OCI-LY3 (cell line): ENCODE measurements around the gene CUL2.

Experiments used
- EZH2phosphoT487 ChIP-seq: fragments of 200-600 bp; shearing (Covaris generic); IDR thresholded peaks from 2 replicates; pipeline ENCODE4 v1.6.1; 2018; ENCODE audit warnings: antibody characterized with exemption, mixed run types, low read depth
- TF ChIP-seq, protein P1 (sequence below): fragments of 200-600, 300-600 bp; sonication (generic); IDR thresholded peaks from 2 replicates; pipeline ENCODE4 v1.5.1; 2014; ENCODE audit warnings: antibody characterized with exemption, low read length, low read depth

DNA sequence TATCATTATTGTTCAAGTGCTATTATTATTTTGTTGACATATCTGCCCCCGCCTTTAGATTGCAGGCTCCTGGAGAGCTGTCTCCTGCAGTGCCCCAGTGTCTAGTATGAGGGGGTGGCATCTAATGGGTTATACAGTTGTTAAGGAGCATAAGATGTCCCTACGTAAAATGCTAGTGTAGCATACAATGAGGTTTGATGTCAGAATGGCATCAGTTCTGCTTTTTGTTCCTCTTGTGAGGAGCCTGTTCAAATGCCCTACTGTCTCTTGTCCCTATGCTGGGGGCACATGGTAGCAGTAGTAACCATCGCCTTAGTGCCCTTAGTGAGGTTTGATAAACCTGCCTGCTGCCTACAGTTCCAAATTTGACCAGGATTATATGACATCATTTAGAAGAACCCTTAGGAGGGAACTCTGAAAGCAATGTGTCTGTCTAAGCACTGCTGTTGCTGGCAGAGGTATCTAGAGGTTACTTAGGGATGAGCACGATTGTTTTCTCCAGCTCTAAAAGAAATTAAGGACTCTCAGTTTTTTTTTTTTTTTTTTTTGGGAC, 46.2 kb upstream of the CUL2 start:
- TF ChIP-seq, protein P1, sequence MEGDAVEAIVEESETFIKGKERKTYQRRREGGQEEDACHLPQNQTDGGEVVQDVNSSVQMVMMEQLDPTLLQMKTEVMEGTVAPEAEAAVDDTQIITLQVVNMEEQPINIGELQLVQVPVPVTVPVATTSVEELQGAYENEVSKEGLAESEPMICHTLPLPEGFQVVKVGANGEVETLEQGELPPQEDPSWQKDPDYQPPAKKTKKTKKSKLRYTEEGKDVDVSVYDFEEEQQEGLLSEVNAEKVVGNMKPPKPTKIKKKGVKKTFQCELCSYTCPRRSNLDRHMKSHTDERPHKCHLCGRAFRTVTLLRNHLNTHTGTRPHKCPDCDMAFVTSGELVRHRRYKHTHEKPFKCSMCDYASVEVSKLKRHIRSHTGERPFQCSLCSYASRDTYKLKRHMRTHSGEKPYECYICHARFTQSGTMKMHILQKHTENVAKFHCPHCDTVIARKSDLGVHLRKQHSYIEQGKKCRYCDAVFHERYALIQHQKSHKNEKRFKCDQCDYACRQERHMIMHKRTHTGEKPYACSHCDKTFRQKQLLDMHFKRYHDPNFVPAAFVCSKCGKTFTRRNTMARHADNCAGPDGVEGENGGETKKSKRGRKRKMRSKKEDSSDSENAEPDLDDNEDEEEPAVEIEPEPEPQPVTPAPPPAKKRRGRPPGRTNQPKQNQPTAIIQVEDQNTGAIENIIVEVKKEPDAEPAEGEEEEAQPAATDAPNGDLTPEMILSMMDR: no peak
- no peak for TF ChIP-seq EZH2phosphoT487
